ENCODE results near the gene GNAI2.

The GNAI2 gene

GRCh38 chr3:50293079-50293801 is 57.2 kb downstream of the GNAI2 start:
- ATAC-seq: no peak
- TF ChIP-seq SNAI2 (CRISPR knock-in tag; IDR thresholded peaks at IDR 0.05) (no peak), GLIS3 (CRISPR knock-in tag; IDR thresholded peaks at IDR 0.05) (no peak), ZNF565 (CRISPR knock-in tag; conservative IDR thresholded peaks at IDR 0.05; ENCODE audit: low read depth) (no peak), TSHZ2 (CRISPR knock-in tag; IDR thresholded peaks at IDR 0.05) (no peak), CSRNP3 (CRISPR knock-in tag; IDR thresholded peaks at IDR 0.05) (no peak), ZFP3 (CRISPR knock-in tag; IDR thresholded peaks at IDR 0.05) (no peak), PPARA (CRISPR knock-in tag; IDR thresholded peaks at IDR 0.05; ENCODE audit: borderline replicate concordance) (no peak), ESRRG (CRISPR knock-in tag; IDR thresholded peaks at IDR 0.05) (no peak), POU6F1 (CRISPR knock-in tag; IDR thresholded peaks at IDR 0.05; ENCODE audit: borderline replicate concordance, low read depth) (no peak), RARB (CRISPR knock-in tag; IDR thresholded peaks at IDR 0.05) (no peak), ZNF8 (CRISPR knock-in tag; IDR thresholded peaks at IDR 0.05) (no peak), ZC3H10 (CRISPR knock-in tag; IDR thresholded peaks at IDR 0.05) (no peak), TCF4 (CRISPR knock-in tag; IDR thresholded peaks at IDR 0.05; ENCODE audit: borderline replicate concordance) (no peak), ZFP30 (CRISPR knock-in tag; IDR thresholded peaks at IDR 0.05) (no peak), ISL1 (CRISPR knock-in tag; IDR thresholded peaks at IDR 0.05) (no peak), TOX (CRISPR knock-in tag; IDR thresholded peaks at IDR 0.05; ENCODE audit: borderline replicate concordance) (no peak), CREB5 (CRISPR knock-in tag; IDR thresholded peaks at IDR 0.05; ENCODE audit: low read depth) (no peak), CSDC2 (CRISPR knock-in tag; IDR thresholded peaks at IDR 0.05) (no peak)

GRCh38 chr3:50294089-50294488 is 58.1 kb downstream of the GNAI2 start:
- TF ChIP-seq OSR1 (CRISPR knock-in tag; IDR thresholded peaks at IDR 0.05): no peak
- no peak for TF ChIP-seq TSHZ2 (CRISPR knock-in tag; IDR thresholded peaks at IDR 0.05)
- TF ChIP-seq PATZ1 (CRISPR knock-in tag; IDR thresholded peaks at IDR 0.05; ENCODE audit: borderline replicate concordance): no peak
- no peak for TF ChIP-seq ARNTL (CRISPR knock-in tag; IDR thresholded peaks at IDR 0.05; ENCODE audit: borderline replicate concordance, low read depth)
- TF ChIP-seq TCF4 (CRISPR knock-in tag; IDR thresholded peaks at IDR 0.05; ENCODE audit: borderline replicate concordance): no peak
- no peak for TF ChIP-seq CREB5 (CRISPR knock-in tag; IDR thresholded peaks at IDR 0.05; ENCODE audit: low read depth)
- no peak for TF ChIP-seq SNAI2 (CRISPR knock-in tag; IDR thresholded peaks at IDR 0.05)
- no peak for TF ChIP-seq PPARA (CRISPR knock-in tag; IDR thresholded peaks at IDR 0.05; ENCODE audit: borderline replicate concordance)
- TF ChIP-seq ESRRG (CRISPR knock-in tag; IDR thresholded peaks at IDR 0.05): no peak
- TF ChIP-seq ZC3H10 (CRISPR knock-in tag; IDR thresholded peaks at IDR 0.05): no peak
- TF ChIP-seq CSRNP3 (CRISPR knock-in tag; IDR thresholded peaks at IDR 0.05): no peak
- no peak for ATAC-seq

Data from SK-N-SH treated with all-trans-retinoic acid at 6 μM for 48 hours (cell line).